Cortex of kidney (tissue), 1 donor: ENCODE results near the gene ARL5C.
"Not testable (repeated sequence)": the region's sequence is repeated elsewhere in the genome, so short reads cannot be mapped to it uniquely, and the experiment has no call there.

Source experiments
- DNase-seq: peaks from one replicate; lab custom pipeline; 2025; lab: John Stamatoyannopoulos, UW

Gene ARL5C

DNA sequence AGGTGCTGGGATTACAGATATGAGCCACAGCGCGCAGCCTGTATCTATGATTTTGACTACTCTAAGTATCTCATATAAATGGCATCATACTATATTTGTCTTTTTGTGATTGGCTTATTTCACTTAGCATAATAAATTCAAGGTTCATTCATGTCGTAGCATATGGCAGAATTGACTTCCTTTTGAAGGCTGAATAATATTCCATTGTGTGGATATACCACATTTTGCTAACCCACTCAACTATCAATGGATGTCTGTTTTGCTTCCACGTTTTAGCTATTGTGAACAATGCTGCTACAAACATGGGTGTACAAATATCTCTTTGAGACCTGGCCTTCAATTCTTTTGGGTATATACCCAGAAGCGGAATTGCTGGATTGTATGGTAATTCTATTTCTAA is 24.7 kb downstream of the ARL5C start:
- no peak for DNase-seq

DNA sequence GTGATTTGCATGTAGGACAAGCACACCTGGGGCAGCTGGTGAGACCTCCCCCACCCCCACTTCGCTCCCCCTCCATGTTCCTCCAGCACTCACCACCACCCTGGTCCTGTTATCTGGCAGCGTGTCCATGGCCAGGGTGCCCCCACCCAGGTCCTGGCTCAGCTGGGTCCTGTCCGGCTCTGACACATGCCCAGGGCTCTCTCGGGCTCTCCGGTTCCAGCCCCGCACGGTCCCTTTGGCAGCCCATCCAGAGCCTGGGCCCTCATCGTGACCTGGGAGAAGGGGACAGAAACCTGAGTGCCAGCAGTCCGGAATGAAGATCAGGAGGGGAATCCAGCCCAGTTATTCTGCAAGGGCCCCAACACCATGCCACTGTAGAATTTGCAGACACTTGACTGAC is 26.4 kb downstream of the ARL5C start:
- no peak for DNase-seq

DNA sequence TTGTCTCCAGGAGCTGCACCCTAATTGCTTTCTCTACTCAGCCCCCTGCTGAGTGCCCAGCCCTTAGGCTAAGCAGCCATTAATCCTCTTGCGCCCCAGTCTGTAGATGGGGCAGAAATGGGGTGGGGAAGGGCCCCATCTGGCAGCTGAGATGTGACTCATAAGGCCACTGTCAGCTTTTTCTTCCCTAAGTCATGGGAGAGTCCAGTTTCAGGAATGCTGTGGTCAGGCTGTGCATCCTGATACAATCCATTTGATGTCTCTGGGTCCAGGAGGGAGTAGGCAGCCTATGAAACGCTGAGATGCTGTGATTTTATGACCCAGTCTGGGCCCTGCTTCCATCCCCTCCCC is 26.8 kb downstream of the ARL5C start:
- no peak for DNase-seq

DNA sequence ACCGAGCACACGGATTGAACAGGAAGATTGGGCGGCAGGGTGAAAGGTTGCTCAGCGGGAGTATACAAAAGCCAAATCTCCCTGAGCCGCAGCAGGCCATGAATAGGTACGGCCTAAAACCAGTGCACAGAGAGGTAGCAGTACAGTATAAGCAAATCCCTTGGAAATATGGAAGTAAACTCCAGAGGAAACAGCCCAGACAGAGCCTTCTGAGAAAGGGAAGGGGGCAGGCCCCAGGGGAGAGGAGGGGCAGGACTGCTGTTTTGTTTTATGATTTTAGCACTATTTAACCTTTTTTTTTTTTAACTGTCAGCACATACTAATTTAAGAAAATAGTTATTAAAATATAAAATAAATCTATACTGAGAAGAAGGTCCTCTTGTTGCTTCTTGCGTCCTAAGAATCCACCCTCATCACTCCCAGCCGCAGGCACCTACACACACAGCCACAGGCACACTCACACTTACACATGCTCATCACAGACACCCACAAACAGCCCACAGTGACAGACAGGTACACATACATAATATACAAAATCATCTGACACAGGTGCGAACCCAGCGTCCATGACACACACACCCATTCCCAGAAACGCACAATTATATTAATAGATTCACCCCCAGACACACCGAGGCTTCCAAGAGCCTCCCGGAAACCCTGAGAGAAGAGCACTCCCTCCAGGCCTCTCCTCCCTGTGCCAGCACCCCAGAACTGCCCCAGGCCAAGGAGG is 27.4 kb downstream of the ARL5C start:
- DNase-seq: no peak

DNA sequence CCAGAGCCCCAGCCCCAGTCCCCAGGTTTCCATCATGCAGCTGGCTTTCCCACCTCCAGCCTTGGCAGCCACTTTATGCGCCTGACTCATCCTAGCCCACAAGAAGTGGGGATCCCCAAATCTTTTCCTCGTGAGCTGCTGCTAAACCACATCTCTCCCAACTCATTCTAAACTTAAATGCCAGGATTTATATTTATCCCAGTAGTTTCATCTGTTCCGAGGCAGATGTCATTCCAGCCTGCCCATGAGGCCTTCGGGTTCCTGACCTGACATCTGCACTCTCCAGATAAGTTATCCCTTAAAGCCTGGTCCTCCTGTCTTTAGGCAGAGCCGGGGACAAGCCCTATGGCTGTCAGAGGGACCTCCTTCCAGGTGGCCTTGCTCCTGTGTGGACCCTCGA is 31.1 kb downstream of the ARL5C start:
- DNase-seq: no peak

DNA sequence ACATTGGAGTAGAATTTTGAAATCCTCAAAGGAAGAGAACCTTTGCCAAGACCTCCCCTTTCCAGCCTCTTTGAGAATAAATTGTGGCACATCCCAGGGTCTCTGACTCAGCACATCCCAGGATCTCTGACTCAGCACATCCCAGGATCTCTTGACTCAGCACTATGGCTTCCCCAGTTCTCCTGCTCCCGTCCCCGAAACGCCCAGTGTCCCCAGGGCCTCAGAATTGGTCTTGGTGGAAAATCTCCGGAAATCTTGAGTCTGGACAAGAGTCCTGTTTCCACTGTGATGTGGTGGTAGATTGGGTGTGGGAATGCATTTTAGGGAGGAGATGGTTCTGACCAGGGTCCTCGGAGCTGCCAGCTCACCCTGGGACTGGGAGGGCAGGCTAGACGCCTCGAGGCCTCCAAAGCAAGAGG is 33.8 kb downstream of the ARL5C start:
- no peak for DNase-seq

DNA sequence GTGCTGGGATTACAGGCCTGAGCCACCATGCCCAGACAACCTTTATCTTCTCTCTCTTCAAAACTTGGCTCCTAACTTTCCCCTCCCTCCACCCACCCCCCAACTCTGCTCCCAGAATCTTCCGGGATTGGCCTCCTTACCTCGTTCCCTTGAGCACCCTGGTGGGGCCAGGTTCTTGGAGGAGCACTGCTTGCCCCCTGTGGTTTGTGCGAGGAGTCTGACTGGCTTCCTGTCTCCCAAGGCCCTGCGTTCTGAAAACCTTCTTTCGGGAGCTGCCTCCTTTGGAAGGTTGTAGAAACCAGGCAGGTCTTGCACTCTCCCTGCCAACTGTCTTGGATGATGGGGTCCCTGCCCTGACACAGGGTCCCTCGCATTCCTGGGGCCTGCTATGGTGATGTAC is 34.3 kb downstream of the ARL5C start:
- DNase-seq: no peak

DNA sequence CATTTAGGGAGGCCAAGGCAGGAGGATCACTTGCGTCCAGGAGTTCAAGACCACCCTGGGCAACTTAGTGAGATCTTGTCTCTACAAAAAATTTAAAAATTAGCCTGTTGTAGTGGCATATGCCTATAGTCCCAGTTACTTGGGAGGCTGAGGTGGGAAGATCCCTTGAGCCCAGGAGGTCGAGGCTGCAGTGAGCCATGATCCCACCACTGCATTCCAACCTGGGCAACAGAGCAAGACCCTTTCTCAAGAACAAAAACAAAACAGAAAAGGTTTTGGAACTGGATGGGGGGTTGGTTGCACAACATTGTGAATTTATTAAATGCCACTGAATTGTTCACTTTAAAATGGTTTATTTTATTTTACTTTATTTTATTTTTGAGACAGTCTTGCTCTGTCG is 35.8 kb downstream of the ARL5C start:
- DNase-seq: no peak

DNA sequence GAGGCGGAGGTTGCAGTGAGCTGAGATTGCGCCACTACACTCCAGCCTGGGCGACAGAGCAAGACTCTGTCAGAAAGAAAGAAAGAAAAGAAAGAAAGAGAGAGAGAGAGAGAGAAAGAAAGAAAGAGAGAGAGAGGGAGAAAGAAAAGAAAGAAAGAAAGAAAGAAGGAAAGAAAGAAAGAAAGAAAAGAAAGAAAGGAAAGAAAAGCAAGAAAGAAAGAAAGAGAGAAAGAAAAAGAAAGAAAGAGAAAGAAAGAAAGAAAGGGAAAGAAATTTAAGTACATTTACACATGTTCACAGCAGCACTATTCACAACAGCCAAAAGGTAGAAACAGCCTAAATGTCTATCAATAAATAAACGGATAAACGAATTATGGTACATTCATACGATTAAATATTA is 36.4 kb downstream of the ARL5C start:
- not testable (repeated sequence) for DNase-seq

DNA sequence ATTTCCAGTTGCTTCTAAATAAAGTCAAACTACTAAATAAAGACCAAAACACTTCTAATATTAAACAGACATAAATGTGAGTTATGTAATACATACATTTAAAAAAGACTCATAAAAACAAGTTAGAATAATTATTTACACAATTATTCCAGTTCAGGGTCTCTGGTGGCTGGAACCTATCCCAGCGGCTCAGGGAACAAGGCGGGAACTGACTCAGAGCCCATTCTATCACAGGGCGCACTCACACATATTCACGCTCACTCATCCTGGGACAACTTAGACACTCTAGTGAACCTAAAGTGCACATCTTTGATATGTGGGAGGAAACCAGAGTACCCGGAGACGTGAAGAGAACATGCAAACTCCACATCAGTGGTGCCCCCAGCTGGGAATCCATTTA is 39.5 kb downstream of the ARL5C start:
- DNase-seq: no peak

DNA sequence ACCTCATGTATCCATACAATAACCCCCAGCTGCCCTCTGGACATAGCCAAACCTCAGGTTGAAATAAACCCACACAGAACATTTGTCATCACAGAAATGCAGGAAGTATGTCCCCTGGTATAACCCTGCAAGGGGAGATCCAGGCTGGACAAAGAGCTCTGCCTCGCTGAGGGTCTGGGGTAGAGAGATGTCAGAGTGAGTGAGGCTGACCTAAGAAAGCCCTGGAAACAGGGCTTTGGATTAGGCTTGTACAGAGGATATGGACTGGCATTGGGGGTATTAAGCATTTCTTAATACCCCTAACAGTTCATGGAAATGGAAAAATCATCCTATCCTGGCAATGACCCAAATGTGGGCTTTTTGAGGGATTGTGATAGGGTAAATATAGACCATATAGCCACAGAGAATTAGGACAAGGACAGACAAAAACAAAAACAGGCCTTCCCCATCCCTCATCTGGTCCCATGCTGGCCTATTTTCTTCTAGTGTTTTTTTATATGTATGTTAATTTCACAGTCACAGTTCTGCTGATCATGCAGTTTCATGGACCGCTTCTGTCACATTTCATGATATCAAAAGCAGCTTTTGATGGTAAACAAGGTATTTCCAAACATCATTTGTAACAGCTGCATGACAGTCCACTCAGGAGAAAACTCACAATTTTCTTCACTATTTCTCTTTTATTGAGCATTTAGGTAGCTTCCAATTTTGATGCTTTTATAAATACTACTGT is 40.7 kb downstream of the ARL5C start:
- DNase-seq: no peak

DNA sequence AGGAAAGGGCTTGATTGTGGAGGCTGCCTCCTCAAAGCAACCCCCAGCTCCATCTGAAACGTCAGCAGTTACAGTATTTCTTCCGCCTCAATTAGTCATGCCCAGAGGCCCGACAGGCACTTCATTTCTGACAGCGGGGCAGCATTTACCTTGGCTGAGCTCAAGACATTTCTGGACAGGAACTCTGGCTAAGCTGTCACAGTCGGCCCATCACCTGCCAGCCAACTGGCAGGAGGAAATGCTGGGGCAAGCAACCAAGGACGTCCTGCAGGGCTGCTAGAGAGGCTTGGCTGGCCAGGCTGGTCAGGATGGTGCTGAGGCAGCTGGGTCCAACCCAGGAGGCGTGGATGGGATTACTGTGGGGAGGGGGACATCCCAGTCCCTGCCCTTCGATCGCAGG is 42.3 kb downstream of the ARL5C start:
- no peak for DNase-seq

DNA sequence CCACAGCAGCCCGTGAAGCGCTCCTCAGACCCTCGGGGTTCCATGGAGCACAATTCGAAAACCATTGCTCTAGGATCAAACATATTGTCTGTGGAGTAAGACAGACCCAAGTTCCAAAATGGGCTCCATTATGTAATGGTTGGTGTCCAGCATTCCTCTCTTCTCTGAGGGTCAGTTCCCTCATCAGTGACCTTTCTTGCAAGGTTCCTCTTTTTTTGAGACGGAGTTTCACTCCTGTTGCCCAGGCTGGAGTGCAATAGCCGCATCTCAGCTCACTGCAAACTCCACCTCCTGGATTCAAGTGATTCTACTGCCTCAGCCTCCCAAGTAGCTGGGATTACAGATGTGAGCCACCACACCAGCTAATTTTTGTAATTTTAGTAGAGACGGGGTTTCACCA is 43.0 kb downstream of the ARL5C start:
- DNase-seq: no peak

DNA sequence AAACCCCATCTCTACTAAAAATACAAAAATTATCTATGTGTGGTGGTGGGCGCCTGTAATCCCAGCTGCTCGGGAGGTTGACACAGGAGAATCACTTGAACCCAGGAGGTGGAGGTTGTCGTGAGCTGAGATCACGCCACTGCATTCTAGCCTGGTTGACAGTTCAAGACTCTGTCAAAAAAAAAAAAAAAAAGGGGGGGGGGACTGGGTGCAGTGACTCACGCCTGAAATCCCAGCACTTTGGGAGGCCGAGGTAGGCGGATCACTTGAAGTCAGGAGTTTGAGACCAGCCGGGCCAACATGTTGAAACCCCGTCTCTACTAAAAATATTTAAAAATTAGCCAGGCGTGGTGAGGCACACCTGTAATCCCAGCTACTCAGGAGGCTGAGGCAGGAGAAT is 44.0 kb downstream of the ARL5C start:
- DNase-seq: not testable (repeated sequence)

DNA sequence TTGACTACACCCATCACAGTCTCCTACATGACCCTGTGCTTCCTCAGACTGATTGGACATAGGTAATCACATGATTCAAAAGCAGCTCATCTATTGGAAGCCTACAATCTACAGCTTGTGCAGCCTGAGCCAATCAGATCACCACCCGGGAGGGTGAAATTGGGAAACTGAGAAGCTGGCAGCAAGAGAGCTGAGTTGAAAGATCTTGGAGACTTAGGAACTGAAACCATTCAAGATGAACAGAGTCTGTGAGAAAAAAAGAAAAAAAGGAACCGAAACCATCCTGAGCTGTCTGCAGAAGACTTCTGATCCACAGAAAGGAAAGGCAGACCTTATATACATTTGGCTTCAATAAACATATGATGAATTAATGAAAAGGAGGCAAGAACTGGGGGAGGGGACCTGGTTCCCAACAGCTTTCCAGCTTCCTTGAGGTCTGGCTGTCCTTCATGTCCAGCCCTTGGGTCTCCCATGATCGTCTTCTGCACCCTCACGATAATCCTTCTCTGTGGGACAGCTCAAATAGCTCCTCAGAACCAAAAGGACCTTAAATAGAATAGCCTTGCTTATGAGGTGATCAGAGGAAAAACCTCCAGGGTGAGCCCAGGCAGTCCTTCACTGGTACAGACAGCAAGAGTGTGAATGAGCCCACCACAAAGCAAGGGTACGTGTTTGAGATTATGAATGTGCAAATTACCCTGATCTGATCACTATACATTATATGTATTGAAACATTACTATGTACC is 47.1 kb downstream of the ARL5C start:
- DNase-seq: no peak

DNA sequence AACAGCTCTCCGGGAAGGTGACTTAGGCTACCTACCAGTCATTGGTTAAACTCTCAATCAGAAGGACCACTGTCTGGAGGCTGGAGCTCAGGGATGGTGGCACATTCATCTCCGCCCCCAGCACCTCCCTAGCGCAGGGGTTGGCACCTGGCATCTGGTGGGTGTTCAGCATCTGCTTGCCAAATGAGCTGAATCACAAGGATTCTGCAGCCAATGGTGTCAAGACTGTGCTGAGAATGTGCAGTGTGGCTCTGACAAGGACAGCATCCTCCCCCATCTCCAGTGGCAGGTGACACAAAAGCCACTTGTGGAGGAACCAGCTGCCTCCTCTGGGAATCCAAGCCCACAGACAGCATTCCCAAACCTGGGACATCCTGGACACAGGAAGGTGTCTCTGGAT is 49.7 kb downstream of the ARL5C start:
- no peak for DNase-seq

DNA sequence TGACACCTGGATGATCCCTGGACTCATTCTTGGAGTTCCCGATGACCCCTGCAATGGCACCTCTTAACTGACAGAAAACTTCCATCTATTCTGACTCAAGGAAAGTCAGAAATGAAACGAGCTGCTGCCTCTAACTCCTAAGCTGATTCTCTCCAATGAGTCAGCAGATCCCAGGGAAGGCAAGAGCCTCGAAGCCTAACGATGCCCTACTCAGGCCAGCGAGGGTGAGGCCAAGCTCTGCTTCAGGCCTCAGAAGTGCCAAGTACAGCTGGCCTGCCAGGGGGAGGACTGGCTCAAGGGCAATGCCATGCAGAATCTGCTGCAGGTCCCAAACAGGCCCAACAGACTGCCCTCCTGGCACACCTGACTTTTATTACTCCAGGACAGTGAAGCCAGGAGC is 50.8 kb downstream of the ARL5C start:
- DNase-seq: no peak

DNA sequence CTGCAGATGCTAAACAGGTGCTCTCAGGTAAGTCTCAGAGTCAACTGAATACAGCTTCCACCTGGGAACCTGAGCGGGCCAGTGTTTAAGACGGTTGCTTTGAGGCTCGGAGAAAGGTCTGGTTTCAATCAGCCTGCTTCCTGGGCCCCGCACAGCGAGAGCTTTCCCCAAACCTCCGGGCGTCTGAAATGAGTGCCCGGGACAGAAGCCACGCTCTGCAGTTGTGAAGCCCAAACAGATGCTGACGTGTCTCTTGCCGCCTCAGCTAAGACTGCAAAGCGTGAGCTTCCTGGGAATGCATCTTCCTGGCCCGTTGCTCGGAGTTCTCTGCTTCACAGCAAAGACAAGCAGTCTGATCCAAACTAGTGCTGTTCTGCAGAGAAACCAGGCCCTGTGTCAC is 51.2 kb downstream of the ARL5C start:
- DNase-seq: no peak

DNA sequence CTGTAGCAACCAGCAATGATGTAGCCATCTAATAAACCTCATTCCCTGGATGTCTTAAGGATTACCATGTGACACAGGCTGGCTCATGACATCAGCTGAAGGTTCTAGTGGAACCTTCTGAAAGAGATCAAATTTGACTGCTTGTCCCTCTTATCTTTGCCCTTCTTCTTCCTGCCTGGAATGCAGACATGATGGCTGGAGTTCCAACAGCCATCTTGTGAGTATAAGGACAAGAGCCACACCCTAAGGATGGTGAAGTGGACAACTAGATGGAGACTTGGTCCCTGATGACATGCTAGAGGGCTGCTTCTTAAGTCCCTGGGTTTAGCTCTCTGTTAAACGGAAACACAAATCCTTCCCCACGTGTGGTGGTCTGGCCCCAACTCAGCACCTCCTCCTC is 52.1 kb downstream of the ARL5C start:
- no peak for DNase-seq

DNA sequence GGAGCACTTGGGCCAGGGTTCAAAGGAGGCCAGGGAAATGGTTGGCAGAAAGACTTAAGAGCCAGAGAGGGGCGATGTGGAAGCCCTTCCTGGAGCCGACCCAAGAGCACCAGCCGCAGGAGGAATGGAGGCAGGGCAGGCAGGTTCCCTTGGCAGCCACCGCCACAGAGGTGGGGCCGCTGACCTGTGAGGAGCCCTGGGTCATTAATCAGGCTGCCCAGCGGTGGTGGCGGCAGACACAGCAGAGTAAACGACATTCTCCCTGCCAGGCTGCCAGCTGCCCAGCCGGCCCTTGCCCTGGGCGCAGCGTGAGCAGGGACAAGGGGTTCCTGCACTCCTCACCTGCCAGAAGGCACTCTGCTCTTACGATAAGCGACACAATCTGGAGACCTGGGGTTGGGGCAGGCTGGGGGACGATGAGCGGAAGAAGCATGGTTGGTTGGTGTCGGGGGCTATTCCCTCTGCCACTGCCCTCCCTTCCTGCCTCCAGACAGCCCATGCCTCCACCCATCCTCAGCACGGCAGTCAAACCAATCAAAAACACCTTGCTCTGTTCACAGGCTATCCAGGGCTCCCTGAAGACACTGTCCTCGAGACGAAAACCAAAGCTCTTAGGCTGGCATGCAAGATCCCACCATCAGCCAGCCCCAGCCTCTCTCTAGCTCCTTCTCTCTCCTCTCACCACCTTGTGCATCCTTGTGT is 55.4 kb downstream of the ARL5C start:
- DNase-seq: no peak

DNA sequence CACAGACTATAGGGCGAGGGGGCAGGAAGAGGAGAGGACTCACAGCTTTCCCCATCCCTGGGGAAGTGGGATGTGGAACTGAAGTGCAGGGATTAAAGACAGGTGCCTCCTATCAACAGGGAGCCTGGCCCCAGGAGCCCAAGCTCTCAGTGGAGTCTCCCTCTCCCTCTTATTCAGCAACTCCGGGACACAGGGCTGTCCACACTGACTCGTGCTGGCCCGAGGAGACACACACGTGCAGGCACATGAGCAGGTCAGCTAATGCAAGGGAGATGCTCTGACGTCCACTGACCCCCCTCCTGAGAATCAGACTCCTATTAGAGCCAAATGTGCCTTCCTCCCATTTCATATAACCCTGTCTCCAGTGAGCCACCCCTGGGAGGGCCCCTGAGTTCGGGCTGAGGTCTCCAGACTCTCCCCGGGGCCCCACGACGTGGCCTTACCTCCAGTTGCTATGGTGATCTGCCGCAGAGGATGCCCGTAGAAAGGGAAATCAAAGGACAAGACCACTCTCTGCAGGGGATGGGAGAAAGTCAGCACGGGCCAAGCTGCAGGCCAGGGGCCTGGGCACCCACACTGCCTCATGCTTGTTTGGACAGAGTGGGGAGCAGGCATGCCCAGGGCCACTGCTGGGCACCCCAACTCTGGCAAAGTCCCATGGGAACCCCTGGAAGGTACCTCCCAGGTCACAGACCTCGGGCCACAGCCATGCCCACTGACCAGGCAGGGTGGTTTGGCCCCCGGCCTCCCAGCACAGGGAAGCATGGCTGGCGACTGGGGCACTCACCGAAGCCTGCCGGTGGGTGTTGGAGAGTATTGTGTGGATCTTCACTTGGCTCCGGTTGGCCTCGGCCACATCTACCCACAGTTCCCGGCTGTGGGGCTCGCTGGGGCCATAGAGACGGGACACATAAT is 57.2 kb downstream of the ARL5C start:
- DNase-seq: no peak

DNA sequence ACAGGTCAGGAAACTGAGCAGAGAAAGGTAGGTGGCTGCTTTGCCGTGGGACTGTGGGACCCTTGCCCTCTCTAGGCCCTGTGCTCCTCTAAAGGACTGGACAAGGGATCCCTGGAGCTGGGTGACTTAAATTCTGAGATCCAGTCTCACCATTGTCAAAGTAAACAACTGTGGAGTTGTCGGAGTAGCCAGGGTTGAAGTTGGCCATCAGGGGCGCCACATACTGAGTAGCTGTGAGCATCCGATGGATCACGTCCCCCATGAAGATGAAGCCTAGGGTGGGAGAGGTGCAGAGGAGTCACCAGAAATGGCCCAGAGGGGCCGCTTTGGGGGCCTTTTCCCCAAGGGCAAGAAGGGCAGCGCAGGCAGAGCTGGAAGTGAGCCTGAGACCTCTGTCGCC is 58.0 kb downstream of the ARL5C start:
- DNase-seq: no peak
